HEK293 (cell line): ENCODE data around the gene KDM4B.

Experiments used
- CTCF ChIA-PET: fragments of 350-600 bp; formaldehyde crosslinking; extraction: SDS; loops from one replicate; lab custom pipeline; 2021; ENCODE audit warnings: antibody characterized with exemption; lab: Yijun Ruan, JAX
- POLR2A ChIA-PET: fragments of 300-600 bp; formaldehyde crosslinking; extraction: SDS; loops from one replicate; lab custom pipeline; 2020; ENCODE audit warnings: antibody characterized with exemption, inconsistent platforms; lab: Yijun Ruan, JAX
- H3K27ac ChIP-seq: fragments of 200-500 bp; sonication (Bioruptor generic); 2 replicates; pipeline ENCODE4 v1.5.1; 2014; ENCODE audit warnings: low read depth, low read length, control low read depth, inconsistent platforms; ENCODE audit errors: extremely low read depth
- H3K36me3 ChIP-seq, 2 experiments: fragments of 200-500 bp in 1 of 2; sonication (Bioruptor generic) in 1 of 2; 1 replicate in 1 of 2; 2 replicates in 1 of 2; pipeline ENCODE4 v1.5.1; 2014 to 2017; ENCODE audit warnings: inconsistent platforms in 2 of 2, low read length in 2 of 2; ENCODE audit not compliant: control insufficient read depth in 2 of 2, insufficient read depth in 1 of 2
- H3K4me1 ChIP-seq: fragments of 200-500 bp; sonication (Bioruptor generic); 2 replicates; pipeline ENCODE4 v1.5.1; 2014; ENCODE audit warnings: mild to moderate bottlenecking, low read length, inconsistent platforms; ENCODE audit not compliant: control insufficient read depth, insufficient read depth
- H3K4me3 ChIP-seq: 2 replicates; pipeline ENCODE4 v1.5.1; 2011; ENCODE audit warnings: low read depth, mild to moderate bottlenecking, control low read depth, low read length, moderate library complexity
- H3K9me3 ChIP-seq: fragments of 200-500 bp; sonication (Bioruptor generic); 2 replicates; pipeline ENCODE4 v1.5.1; 2014; ENCODE audit warnings: low read depth, low read length, inconsistent platforms; ENCODE audit not compliant: control insufficient read depth, insufficient read depth
- PATZ1 ChIP-seq: fragments of 450-650 bp; formaldehyde crosslinking; IDR thresholded peaks from 2 replicates; pipeline ENCODE4 v1.5.1; 2016; ENCODE audit warnings: missing biosample characterization, missing genetic modification characterization
- PRDM10 ChIP-seq: fragments of 450-650 bp; formaldehyde crosslinking; IDR thresholded peaks from 2 replicates; pipeline ENCODE4 v1.5.1; 2016; ENCODE audit warnings: missing biosample characterization, missing genetic modification characterization
- PRDM4 ChIP-seq: fragments of 450-650 bp; formaldehyde crosslinking; IDR thresholded peaks from 2 replicates; pipeline ENCODE4 v1.5.1; 2017; ENCODE audit warnings: missing biosample characterization, missing genetic modification characterization
- RBAK ChIP-seq: fragments of 450-650 bp; formaldehyde crosslinking; IDR thresholded peaks from 2 replicates; pipeline ENCODE4 v1.5.1; 2016; ENCODE audit warnings: missing biosample characterization, missing genetic modification characterization
- REST ChIP-seq: fragments of 450-650 bp; formaldehyde crosslinking; IDR thresholded peaks from 2 replicates; pipeline ENCODE4 v1.5.1; 2016; ENCODE audit warnings: missing biosample characterization, missing genetic modification characterization
- ZBTB17 ChIP-seq: fragments of 450-650 bp; formaldehyde crosslinking; IDR thresholded peaks from 2 replicates; pipeline ENCODE4 v1.5.1; 2016; ENCODE audit warnings: missing biosample characterization, missing genetic modification characterization
- ZBTB21 ChIP-seq: fragments of 450-650 bp; formaldehyde crosslinking; IDR thresholded peaks from 2 replicates; pipeline ENCODE4 v1.5.1; 2017; ENCODE audit warnings: missing biosample characterization, missing genetic modification characterization
- ZBTB26 ChIP-seq: fragments of 450-650 bp; formaldehyde crosslinking; optimal IDR thresholded peaks from 2 replicates; pipeline ENCODE3; 2016; ENCODE audit warnings: missing biosample characterization, mild to moderate bottlenecking, missing genetic modification characterization
- ZNF18 ChIP-seq: fragments of 450-650 bp; formaldehyde crosslinking; IDR thresholded peaks from 2 replicates; pipeline ENCODE4 v1.5.1; 2016; ENCODE audit warnings: missing biosample characterization, missing genetic modification characterization
- ZNF2 ChIP-seq: fragments of 450-650 bp; formaldehyde crosslinking; IDR thresholded peaks from 2 replicates; pipeline ENCODE4 v1.5.1; 2016; ENCODE audit warnings: missing biosample characterization, missing genetic modification characterization
- ZNF266 ChIP-seq: fragments of 450-650 bp; formaldehyde crosslinking; IDR thresholded peaks from 2 replicates; pipeline ENCODE4 v1.5.1; 2016; ENCODE audit warnings: missing biosample characterization, missing genetic modification characterization, low read depth
- ZNF548 ChIP-seq: fragments of 450-650 bp; formaldehyde crosslinking; IDR thresholded peaks from 2 replicates; pipeline ENCODE4 v1.5.1; 2016; ENCODE audit warnings: missing biosample characterization, missing genetic modification characterization
- ZNF624 ChIP-seq: fragments of 450-650 bp; formaldehyde crosslinking; IDR thresholded peaks from 2 replicates; pipeline ENCODE4 v1.5.1; 2017; ENCODE audit warnings: missing biosample characterization, missing genetic modification characterization
- ZNF707 ChIP-seq: fragments of 450-650 bp; formaldehyde crosslinking; IDR thresholded peaks from 2 replicates; pipeline ENCODE4 v1.5.1; 2016; ENCODE audit warnings: missing biosample characterization, missing genetic modification characterization
- ZNF792 ChIP-seq: fragments of 450-650 bp; formaldehyde crosslinking; IDR thresholded peaks from 2 replicates; pipeline ENCODE4 v1.5.1; 2016; ENCODE audit warnings: missing biosample characterization, missing genetic modification characterization

Gene KDM4B

GRCh38 chr19:4976401-4977298 is 7.7 kb downstream of the KDM4B start:
- Histone ChIP-seq H3K27ac (0 out of 2 replicates have a peak overlapping the region, but pooled peaks have one; percentile 16), H3K4me3 (no peak overlapping the region), H3K9me3 (no peaks in the 10 kb centered on the region), H3K36me3 (peaks cover 0 to 10% of the 10 kb centered on the region in 2 experiments; a peak in 1 of 3 replicates), H3K4me1 (peaks cover 14% of the 10 kb centered on the region; the same call in 1 of the 2 replicates)
- POLR2A ChIA-PET: interaction anchor here (0.8 kb wide), 1 partner anchor 13 kb away, joined by 14 read pairs; no protein-coding TSS in a partner anchor
- CTCF ChIA-PET: interaction anchor here (0.5 to 1.1 kb wide), 5 partner anchors 17 to 167 kb away, joined by 3 to 4 read pairs (median 3); no protein-coding TSS in a partner anchor
- TF ChIP-seq ZNF18 (tag by site-specific recombination) (0 out of 2 replicates have a peak, but pooled peaks have one; percentile 45), PRDM4 (tag by site-specific recombination) (peak; percentile 50; the same call in 1 of the 2 replicates), ZNF2 (tag by site-specific recombination) (0 out of 2 replicates have a peak, but pooled peaks have one; percentile 19), ZBTB17 (tag by site-specific recombination) (peak; percentile 84), REST (tag by site-specific recombination) (peak; percentile 48; the same call in 1 of the 2 replicates), RBAK (tag by site-specific recombination) (no peak), PATZ1 (0 out of 2 replicates have a peak, but pooled peaks have one; percentile 43), ZBTB21 (tag by site-specific recombination) (no peak)

GRCh38 chr19:4977299-4978174 is 8.6 kb downstream of the KDM4B start:
- no peak overlapping the region for H3K4me3 ChIP-seq
- H3K36me3 ChIP-seq: peaks cover 0 to 10% of the 10 kb centered on the region in 2 experiments; a peak in 2 of 3 replicates
- no peaks in the 10 kb centered on the region for H3K9me3 ChIP-seq
- 0 out of 2 replicates have a peak overlapping the region, but pooled peaks have one; percentile 16 for H3K27ac ChIP-seq
- ChIA-PET POLR2A (interaction anchor here (2.1 kb wide), 1 partner anchor 8 kb away, joined by 20 read pairs; the partner anchor contains the start of gene KDM4B), CTCF (no interaction called here)
- H3K4me1 ChIP-seq: peaks cover 14% of the 10 kb centered on the region; the same call in 1 of the 2 replicates
- TF ChIP-seq ZNF266 (tag by site-specific recombination): no peak
- no peak for TF ChIP-seq ZNF792
- no peak for TF ChIP-seq ZNF624 (tag by site-specific recombination)
- TF ChIP-seq ZBTB26 (tag by site-specific recombination): no peak
- no peak for TF ChIP-seq PRDM10 (tag by site-specific recombination)
- TF ChIP-seq ZNF548: no peak
- TF ChIP-seq ZNF707 (tag by site-specific recombination): no peak
